Measurements from ENCODE around the gene CBLN3.

Gene CBLN3

GRCh38 chr14:24439257-24439656, 9.8 kb upstream of the CBLN3 start:
- DNase-seq (ENCODE audit: low spot score): no peak

DNA sequence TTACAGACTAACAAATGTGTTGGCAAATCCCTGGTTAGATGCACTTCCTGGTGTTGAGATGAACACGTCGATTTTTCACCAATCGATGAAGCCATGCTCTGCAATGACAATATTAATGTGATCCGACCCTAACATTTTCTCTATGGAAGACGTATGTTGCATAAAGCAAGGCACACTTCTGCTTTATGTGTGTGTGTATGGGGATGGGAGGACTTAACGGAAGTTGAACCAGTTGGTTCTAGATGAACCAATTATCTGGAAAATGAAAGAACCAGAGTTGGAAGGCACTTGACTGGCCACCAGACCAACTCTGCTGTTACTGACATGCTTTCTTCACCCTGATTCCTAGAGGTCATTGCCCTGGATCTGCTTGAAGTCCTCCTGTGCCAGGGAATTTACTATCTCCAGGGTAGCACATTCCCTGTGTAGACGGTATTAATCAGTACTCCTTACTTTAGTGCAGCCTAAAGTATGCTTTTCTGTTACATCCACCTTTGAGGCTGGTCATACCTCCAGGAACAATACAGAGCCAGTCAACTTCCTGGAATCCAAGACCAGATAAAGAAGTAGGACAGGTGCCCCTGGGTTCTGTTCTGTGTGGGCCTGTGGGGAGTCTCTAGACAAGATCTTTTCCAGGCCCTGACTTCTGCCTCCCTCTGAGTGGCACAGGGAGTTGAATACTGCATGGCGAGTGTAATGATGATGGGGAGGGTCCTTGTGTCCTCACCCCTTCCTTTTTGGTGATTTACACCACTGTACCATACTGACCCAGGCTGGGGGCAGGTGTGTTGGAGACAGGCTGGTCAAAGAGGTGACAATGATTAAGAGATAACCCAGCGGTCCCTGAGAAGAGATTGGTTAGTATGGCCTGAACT, 9.0 kb upstream of the CBLN3 start:
- DNase-seq (ENCODE audit: low spot score): no peak

GRCh38 chr14:24437736-24438067, 8.2 kb upstream of the CBLN3 start:
- DNase-seq (ENCODE audit: low spot score): no peak

GRCh38 chr14:24437020-24437735, 7.7 kb upstream of the CBLN3 start:
- no peak for DNase-seq (ENCODE audit: low spot score)

DNA sequence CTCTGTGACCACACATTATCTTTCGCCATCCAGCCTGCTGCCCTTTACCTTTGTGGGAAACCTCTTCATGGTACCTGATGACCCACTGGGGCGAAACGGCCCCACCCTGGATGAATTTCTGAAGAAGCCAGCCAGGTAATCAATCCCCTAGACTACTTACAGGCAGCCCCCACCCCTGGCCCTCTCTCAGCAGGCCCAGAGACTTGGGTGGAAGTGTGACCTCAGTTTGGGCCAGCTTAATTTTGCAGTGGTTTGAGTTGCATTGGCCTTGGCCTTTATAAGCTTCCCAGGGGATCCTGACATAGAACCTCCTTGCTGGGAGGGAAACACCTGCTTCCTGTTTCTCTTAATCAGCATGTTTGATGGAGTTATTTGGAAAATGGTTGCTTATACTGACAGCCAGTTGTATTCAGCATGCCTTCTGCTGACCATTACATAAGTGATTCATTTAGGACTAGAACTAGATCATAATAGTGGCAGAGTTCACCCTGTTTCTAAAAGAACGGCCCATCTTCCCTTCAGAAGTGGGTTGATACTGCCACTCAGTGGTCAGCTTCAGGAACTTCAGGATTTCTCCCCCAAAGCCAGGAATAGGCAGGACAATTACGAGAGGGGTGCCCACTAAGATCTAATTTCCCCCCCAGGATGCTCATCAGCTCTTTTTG, 7.0 kb upstream of the CBLN3 start:
- peak; percentile 70 for DNase-seq (ENCODE audit: low spot score)

GRCh38 chr14:24435998-24436354, 6.5 kb upstream of the CBLN3 start:
- no peak for DNase-seq (ENCODE audit: low spot score)

- DNase-seq (ENCODE audit: low spot score): no peak
These were observed 5.8 kb upstream of the CBLN3 start for GRCh38 chr14:24435192-24435810.

GRCh38 chr14:24434676-24435075, 5.2 kb upstream of the CBLN3 start:
- DNase-seq (ENCODE audit: low spot score): no peak

DNA sequence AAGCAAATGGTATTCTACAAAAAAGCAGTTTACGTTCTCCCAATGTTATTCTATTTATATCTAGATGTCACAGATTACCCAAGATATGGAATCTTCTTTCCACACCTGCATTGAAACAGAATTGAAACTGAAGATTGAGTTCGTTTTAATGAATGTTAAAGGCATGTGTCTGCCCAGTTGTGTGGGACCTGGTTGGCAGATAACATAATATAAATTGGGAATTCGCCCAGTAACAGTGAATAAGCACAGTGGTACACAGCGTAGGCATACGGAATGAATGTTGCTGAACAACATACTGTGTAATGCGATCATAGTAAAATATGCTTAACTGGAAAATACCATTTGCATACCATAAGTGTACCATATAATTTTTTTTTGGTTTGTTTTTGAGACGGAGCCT, 4.6 kb upstream of the CBLN3 start:
- DNase-seq (ENCODE audit: low spot score): no peak

DNA sequence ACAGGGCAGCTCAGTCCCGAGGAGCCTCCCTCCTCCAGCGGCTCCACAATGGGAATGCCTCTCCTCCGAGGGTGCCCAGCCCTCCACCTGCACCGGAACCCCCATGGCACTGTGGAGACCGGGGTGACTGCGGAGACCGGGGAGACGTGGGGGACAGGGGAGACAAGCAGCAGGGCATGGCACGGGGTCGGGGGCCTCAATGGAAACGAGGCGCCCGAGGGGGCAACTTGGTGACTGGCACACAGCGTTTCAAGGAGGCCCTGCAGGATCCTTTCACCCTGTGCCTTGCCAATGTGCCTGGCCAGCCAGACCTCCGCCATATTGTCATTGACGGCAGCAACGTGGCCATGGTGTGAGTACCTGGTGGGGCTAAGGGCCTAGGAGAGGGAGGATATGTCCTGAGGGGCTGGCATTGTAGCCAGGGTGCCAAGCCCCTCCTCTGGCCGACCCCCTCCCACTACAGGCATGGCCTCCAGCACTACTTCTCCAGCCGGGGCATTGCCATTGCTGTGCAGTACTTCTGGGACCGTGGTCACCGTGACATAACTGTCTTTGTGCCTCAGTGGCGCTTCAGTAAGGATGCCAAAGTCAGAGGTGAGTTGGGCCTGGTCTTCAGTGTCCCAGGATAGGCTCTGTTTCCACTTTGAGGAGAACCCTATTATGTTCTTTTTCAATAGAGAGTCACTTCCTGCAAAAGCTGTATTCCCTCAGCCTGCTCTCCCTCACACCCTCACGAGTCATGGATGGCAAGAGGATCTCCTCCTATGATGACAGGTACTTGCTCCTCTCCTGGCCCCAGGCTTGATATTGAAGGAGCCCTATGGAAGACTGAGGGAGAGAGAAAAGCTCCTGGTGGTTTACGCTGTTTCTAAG, 3.0 kb upstream of the CBLN3 start:
- no peak for DNase-seq (ENCODE audit: low spot score)

GRCh38 chr14:24431569-24432258, 2.2 kb upstream of the CBLN3 start:
- DNase-seq (ENCODE audit: low spot score): peak; percentile 93

GRCh38 chr14:24430682-24431568, 1.5 kb upstream of the CBLN3 start:
- peak; percentile 74 for DNase-seq (ENCODE audit: low spot score)

- DNase-seq (ENCODE audit: low spot score): peak; percentile 56
These were observed 744 bp upstream of the CBLN3 start for GRCh38 chr14:24430143-24430681.

DNA sequence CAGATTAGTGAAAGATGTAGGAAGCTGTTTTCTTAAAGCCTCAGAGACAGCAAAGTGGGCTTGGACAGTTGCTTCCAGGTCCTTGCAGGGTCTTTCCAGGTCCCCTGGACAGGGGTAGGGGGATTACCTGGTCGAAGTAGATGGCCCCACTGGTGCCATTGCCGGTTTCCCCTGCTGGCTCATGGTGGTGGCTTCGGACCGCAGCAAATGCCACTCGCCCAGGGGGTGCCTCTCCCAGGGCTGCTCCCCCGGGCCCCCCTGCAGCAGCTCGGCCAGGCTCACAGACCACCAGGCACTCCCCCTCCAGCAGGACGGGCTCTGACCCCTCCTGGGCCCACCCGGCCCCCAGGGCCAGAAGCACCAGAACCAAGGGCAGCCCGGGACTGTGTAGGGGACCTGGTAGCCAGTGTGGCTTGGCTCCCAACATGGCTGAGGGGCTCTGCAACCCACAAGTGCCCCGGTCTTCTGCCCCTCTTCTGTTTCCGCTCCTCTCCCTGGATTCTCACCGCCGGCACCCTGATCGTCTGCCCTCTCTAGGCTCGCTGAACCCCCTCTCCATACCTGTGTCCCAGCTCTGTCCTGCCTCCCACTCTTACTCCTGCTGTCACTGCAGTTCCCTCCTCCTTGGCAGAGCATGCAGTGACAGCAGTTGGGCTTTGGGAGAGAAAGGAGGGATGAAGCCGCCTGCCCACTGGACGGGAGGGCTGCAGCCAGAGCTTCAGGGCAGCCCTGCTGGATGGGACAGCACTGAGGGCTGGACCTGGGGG, 657 bp downstream of the CBLN3 start:
- DNase-seq (ENCODE audit: low spot score): no peak

- DNase-seq (ENCODE audit: low spot score): no peak
These were observed 1.6 kb downstream of the CBLN3 start for GRCh38 chr14:24427537-24428508.

GRCh38 chr14:24426912-24427536, 2.4 kb downstream of the CBLN3 start:
- DNase-seq (ENCODE audit: low spot score): peak; percentile 21

All from CD4-positive, alpha-beta T cell treated with Interleukin-2 at 100 ng/mL for 4 hours (primary cell).